WTC11 (cell line): ENCODE results near the gene MID1.

Experiments
- ATF6 ChIP-seq: sonication (generic); formaldehyde crosslinking; IDR thresholded peaks from 2 replicates; pipeline ENCODE4 v1.8.1; 2023; ENCODE audit warnings: mild to moderate bottlenecking, missing genetic modification reagents
- CREM ChIP-seq: sonication (generic); formaldehyde crosslinking; IDR thresholded peaks from 2 replicates; pipeline ENCODE4 v1.8.1; 2022; ENCODE audit warnings: mild to moderate bottlenecking, missing genetic modification reagents, moderate library complexity
- CTCF ChIP-seq: fragments of 200-600 bp; IDR thresholded peaks from 2 replicates; pipeline ENCODE4 v1.8.0; 2022; ENCODE audit warnings: antibody characterized with exemption

- TF ChIP-seq CREM = no peak
- TF ChIP-seq CTCF = no peak
- TF ChIP-seq ATF6 (CRISPR knock-in tag) = no peak
Observed at GRCh38 chrX:10529344-10529743, 91.0 kb downstream of the MID1 start.
